ENCODE data around the gene ZNRF1. TPM values are rescaled to one million over a fixed set of nuclear protein-coding genes. Genes with fewer than 3 reads are reported as not detected.

The ZNRF1 gene
- total RNA-seq, 3 donors from 2014 or later (not counting 1 experiment from before 2014, with no cell fraction given) = 2.4 to 5.1 (median 3.4) TPM

- no peak overlapping the region for H3K4me3 ChIP-seq (ENCODE audit: low read length)
- Mint-ChIP-seq H3K27ac (no peak overlapping the region), H3K36me3 (peaks cover 21% of the 10 kb centered on the region), H3K4me1 (peaks cover 10 to 27% of the 10 kb centered on the region in 2 donors), H3K27me3 (ENCODE audit: low read depth in 2 of 2) (no peaks in the 10 kb centered on the region), H3K4me3 (peak overlapping the region; percentile 57), H3K9me3 (peaks cover 5 to 8% of the 10 kb centered on the region in 2 donors)
- no peaks in the 10 kb centered on the region for H3K9me3 ChIP-seq (ENCODE audit: control insufficient read depth, insufficient read depth, low read length)
- H3K4me1 ChIP-seq (ENCODE audit: control insufficient read depth, insufficient read depth, low read length) = no peaks in the 10 kb centered on the region
- intact Hi-C loops (cut with micrococcal nuclease) = no loop called here
- DNase-seq (no peak), ATAC-seq (no peak)
- H3K27me3 ChIP-seq (ENCODE audit: control insufficient read depth, insufficient read depth, low read length) = no peaks in the 10 kb centered on the region
- no peak overlapping the region for H3K27ac ChIP-seq (ENCODE audit: low read length)
- peaks cover 3% of the 10 kb centered on the region for H3K36me3 ChIP-seq (ENCODE audit: control insufficient read depth, insufficient read depth, low read length)
- TF ChIP-seq, protein P1, sequence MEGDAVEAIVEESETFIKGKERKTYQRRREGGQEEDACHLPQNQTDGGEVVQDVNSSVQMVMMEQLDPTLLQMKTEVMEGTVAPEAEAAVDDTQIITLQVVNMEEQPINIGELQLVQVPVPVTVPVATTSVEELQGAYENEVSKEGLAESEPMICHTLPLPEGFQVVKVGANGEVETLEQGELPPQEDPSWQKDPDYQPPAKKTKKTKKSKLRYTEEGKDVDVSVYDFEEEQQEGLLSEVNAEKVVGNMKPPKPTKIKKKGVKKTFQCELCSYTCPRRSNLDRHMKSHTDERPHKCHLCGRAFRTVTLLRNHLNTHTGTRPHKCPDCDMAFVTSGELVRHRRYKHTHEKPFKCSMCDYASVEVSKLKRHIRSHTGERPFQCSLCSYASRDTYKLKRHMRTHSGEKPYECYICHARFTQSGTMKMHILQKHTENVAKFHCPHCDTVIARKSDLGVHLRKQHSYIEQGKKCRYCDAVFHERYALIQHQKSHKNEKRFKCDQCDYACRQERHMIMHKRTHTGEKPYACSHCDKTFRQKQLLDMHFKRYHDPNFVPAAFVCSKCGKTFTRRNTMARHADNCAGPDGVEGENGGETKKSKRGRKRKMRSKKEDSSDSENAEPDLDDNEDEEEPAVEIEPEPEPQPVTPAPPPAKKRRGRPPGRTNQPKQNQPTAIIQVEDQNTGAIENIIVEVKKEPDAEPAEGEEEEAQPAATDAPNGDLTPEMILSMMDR (IDR thresholded peaks at IDR 0.05) = no peak
Measured at GRCh38 chr16:75152635-75153034, 153.8 kb downstream of the ZNRF1 start.

GRCh38 chr16:75160386-75160785 lies 161.6 kb downstream of the ZNRF1 start:
- TF ChIP-seq, protein P1 (IDR thresholded peaks at IDR 0.05) = no peak
- no peak for DNase-seq
- Histone ChIP-seq H3K27ac (ENCODE audit: low read length) (no peak overlapping the region), H3K27me3 (ENCODE audit: control insufficient read depth, insufficient read depth, low read length) (no peaks in the 10 kb centered on the region), H3K9me3 (ENCODE audit: control insufficient read depth, insufficient read depth, low read length) (peaks cover under 1% of the 10 kb centered on the region), H3K4me1 (ENCODE audit: control insufficient read depth, insufficient read depth, low read length) (no peaks in the 10 kb centered on the region), H3K36me3 (ENCODE audit: control insufficient read depth, insufficient read depth, low read length) (no peaks in the 10 kb centered on the region), H3K4me3 (ENCODE audit: low read length) (no peak overlapping the region)
- intact Hi-C loops (cut with micrococcal nuclease) = no loop called here
- H3K4me1 Mint-ChIP-seq = no peaks in the 10 kb centered on the region
- no peaks in the 10 kb centered on the region for H3K36me3 Mint-ChIP-seq
- WGBS (ENCODE audit: insufficient coverage) = 83% methylated on average over 1 of the region's 1 CpG
- no peak overlapping the region for H3K27ac Mint-ChIP-seq
- H3K4me3 Mint-ChIP-seq = no peak overlapping the region
- ATAC-seq = no peak
- no peaks in the 10 kb centered on the region for H3K27me3 Mint-ChIP-seq (ENCODE audit: low read depth in 2 of 2)
- no peaks in the 10 kb centered on the region for H3K9me3 Mint-ChIP-seq

Other genes starting within 250 kb of the ZNRF1 start
- under 1 TPM in 2 of 3 donors, not detected in 1; 0.14 to 0.93 TPM for gene FA2H, start 224.2 kb upstream of the ZNRF1 start, total RNA-seq
- 10 to 100 TPM; 60.5 to 83.7 (median 73.2) TPM for gene WDR59, start 13.9 kb upstream of the ZNRF1 start, total RNA-seq
- gene LDHD, start 117.8 kb downstream of the ZNRF1 start, total RNA-seq = 1 to 10 TPM in 1 of 3 donors, under 1 TPM in 1, not detected in 1; 0.12 to 1.3 TPM
- 10 to 100 TPM in 2 of 3 donors, 1 to 10 TPM in 1; 9.0 to 16.2 (median 14.9) TPM for gene ZFP1, start 149.5 kb downstream of the ZNRF1 start, total RNA-seq
- gene CTRB2, start 208.1 kb downstream of the ZNRF1 start, total RNA-seq = not detected
- not detected for gene CTRB1, start 220.0 kb downstream of the ZNRF1 start, total RNA-seq